Keratinocyte (primary cell): ENCODE measurements around the gene LRRC10B. TPM values are rescaled to one million over a fixed set of nuclear protein-coding genes. Genes with fewer than 3 reads are reported as not detected.

Experiments
- DNase-seq: peaks from one replicate; pipeline ENCODE4 v3.0.0-alpha.2; 2011; ENCODE audit warnings: low read depth, missing footprints, low spot score
- FAIRE-seq: peaks from 2 replicates; lab custom pipeline; 2011; peaks lifted over from hg19 to GRCh38; lab: Jason Lieb, UNC
- H2AFZ ChIP-seq: 2 replicates; pipeline ENCODE4 v1.6.0; 2012; ENCODE audit warnings: low read length, control low read depth, inconsistent platforms; ENCODE audit not compliant: control insufficient read depth
- H3K27ac ChIP-seq: 2 replicates; pipeline ENCODE4 v1.5.1; 2011; ENCODE audit warnings: low read length; ENCODE audit not compliant: control insufficient read depth, insufficient read depth
- H3K27me3 ChIP-seq: 3 replicates; pipeline ENCODE4 v1.6.0; 2011; ENCODE audit warnings: low read length; ENCODE audit not compliant: control insufficient read depth, insufficient read depth; ENCODE audit errors: extremely low read depth
- H3K36me3 ChIP-seq, 2 experiments: 2 replicates in 1 of 2; 3 replicates in 1 of 2; pipeline ENCODE4 v1.5.1; 2011; ENCODE audit warnings: low read length in 2 of 2, mild to moderate bottlenecking in 1 of 2; ENCODE audit not compliant: control insufficient read depth in 2 of 2, insufficient read depth in 2 of 2; ENCODE audit errors: extremely low read depth in 1 of 2
- H3K4me1 ChIP-seq: 3 replicates; pipeline ENCODE4 v1.5.1; 2011; ENCODE audit warnings: low read length; ENCODE audit not compliant: control insufficient read depth, insufficient read depth; ENCODE audit errors: extremely low read depth
- H3K4me2 ChIP-seq: 3 replicates; pipeline ENCODE4 v1.6.0; 2011; ENCODE audit warnings: low read depth, low read length; ENCODE audit not compliant: control insufficient read depth, insufficient read depth; ENCODE audit errors: extremely low read depth
- H3K4me3 ChIP-seq, 3 experiments: fragments of 200-600 bp in 1 of 3; sonication (generic) in 1 of 3; 2 replicates in 2 of 3; 3 replicates in 1 of 3; pipeline ENCODE4 v1.5.1; 2011 to 2016; ENCODE audit warnings: low read length in 3 of 3, mild to moderate bottlenecking in 3 of 3, control low read depth in 2 of 3, inconsistent platforms in 1 of 3, low read depth in 1 of 3, mixed read lengths in 1 of 3, mixed run types in 1 of 3, moderate library complexity in 1 of 3; ENCODE audit not compliant: control insufficient read depth in 2 of 3, insufficient read depth in 2 of 3; ENCODE audit errors: extremely low read depth in 1 of 3
- H3K79me2 ChIP-seq: 2 replicates; pipeline ENCODE4 v1.6.0; 2012; ENCODE audit warnings: low read length; ENCODE audit not compliant: control insufficient read depth, insufficient read depth
- H3K9ac ChIP-seq: 3 replicates; pipeline ENCODE4 v1.6.0; 2011; ENCODE audit warnings: low read length; ENCODE audit not compliant: control insufficient read depth, insufficient read depth; ENCODE audit errors: extremely low read depth
- H3K9me1 ChIP-seq: 3 replicates; pipeline ENCODE4 v1.6.0; 2011; ENCODE audit warnings: low read length; ENCODE audit not compliant: control insufficient read depth, insufficient read depth; ENCODE audit errors: extremely low read depth
- H3K9me3 ChIP-seq: 2 replicates; pipeline ENCODE4 v1.5.1; 2012; ENCODE audit warnings: low read depth, low read length; ENCODE audit not compliant: control insufficient read depth
- H4K20me1 ChIP-seq: 3 replicates; pipeline ENCODE4 v1.6.0; 2011; ENCODE audit warnings: low read length; ENCODE audit not compliant: control insufficient read depth, insufficient read depth; ENCODE audit errors: extremely low read depth
- EZH2 ChIP-seq: IDR thresholded peaks from one replicate; pipeline ENCODE4 v1.6.1; 2012; ENCODE audit warnings: inconsistent platforms, mild to moderate bottlenecking, low read length, moderate library complexity
- dilution Hi-C: fragments of 300-500 bp; cut with MboI; formaldehyde crosslinking; loops from one replicate; pipeline ENCODE4 v1.7.0; 2020; ENCODE audit warnings: low sequenced_read_pairs; ENCODE audit not compliant: extremely low pct_ligation_motif_present
- polyA plus RNA-seq, 5 experiments: library from polyadenylated mRNA; depleted of rRNA in 3 of 5; stranded (reverse) in 3 of 5; stranded (forward) in 1 of 5; unstranded in 1 of 5; fragments of >200 nt; gene quantifications; 1 replicate in 1 of 5; 2 replicates in 3 of 5; 3 replicates in 1 of 5; pipeline versions ENCODE4 v1.2.1 to v1.2.3, GENCODE V29; 2011 to 2012; ENCODE audit warnings: missing spikeins in 2 of 5, low read depth in 1 of 5, low replicate concordance in 1 of 5
- TF ChIP-seq, protein P1 (sequence below), 3 experiments: IDR thresholded peaks in 1 of 3; conservative IDR thresholded peaks in 1 of 3; optimal IDR thresholded peaks in 1 of 3; 2 replicates in 2 of 3; 3 replicates in 1 of 3; pipeline versions ENCODE3 to v1.5.1; 2011; ENCODE audit warnings: low read length in 3 of 3, mild to moderate bottlenecking in 3 of 3, moderate library complexity in 2 of 3, control low read depth in 1 of 3, inconsistent platforms in 1 of 3; ENCODE audit not compliant: insufficient read depth in 2 of 3; ENCODE audit errors: extremely low read depth in 1 of 3

The LRRC10B gene
- polyA plus RNA-seq, 1 donor (not counting 4 experiments of a cell fraction or from before 2014, with no cell fraction given), result not detected

DNA sequence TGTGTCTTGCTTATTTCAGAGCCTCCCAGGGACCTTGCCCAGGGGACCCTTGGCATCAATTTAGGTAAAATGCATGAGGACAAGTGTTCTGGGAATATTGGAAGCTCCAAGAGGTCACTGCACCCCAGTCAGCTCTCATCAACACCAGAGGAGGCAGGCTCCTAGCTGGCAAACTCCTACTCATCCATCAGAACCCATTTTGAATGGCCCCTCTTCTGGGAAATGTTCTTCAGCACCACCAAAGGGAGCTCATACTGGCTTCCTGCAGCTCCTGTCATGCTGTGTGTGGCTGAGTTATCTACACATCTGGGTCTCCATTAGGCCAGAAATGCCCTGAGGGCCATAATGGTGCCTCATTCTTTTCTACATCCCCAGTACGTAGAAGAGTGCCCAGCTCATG, 17.7 kb downstream of the LRRC10B start:
- no peak overlapping the region for H3K9ac ChIP-seq
- dilution Hi-C loops, result no loop called here
- H3K27ac ChIP-seq, result no peak overlapping the region
- DNase-seq (no peak), FAIRE-seq (no peak)
- H3K4me3 ChIP-seq, result no peak overlapping the region
- TF ChIP-seq, protein P1, sequence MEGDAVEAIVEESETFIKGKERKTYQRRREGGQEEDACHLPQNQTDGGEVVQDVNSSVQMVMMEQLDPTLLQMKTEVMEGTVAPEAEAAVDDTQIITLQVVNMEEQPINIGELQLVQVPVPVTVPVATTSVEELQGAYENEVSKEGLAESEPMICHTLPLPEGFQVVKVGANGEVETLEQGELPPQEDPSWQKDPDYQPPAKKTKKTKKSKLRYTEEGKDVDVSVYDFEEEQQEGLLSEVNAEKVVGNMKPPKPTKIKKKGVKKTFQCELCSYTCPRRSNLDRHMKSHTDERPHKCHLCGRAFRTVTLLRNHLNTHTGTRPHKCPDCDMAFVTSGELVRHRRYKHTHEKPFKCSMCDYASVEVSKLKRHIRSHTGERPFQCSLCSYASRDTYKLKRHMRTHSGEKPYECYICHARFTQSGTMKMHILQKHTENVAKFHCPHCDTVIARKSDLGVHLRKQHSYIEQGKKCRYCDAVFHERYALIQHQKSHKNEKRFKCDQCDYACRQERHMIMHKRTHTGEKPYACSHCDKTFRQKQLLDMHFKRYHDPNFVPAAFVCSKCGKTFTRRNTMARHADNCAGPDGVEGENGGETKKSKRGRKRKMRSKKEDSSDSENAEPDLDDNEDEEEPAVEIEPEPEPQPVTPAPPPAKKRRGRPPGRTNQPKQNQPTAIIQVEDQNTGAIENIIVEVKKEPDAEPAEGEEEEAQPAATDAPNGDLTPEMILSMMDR (optimal IDR thresholded peaks at IDR 0.05 in 1 of 3, IDR thresholded peaks at IDR 0.05 in 1 of 3, conservative IDR thresholded peaks at IDR 0.05 in 1 of 3; ENCODE audit: extremely low read depth in 1 of 3, insufficient read depth in 2 of 3, low read length in 3 of 3), result no peak
- TF ChIP-seq EZH2, result no peak
- no peak overlapping the region for H2AFZ ChIP-seq
- no peaks in the 10 kb centered on the region for H3K36me3 ChIP-seq
- H3K9me1 ChIP-seq, result no peaks in the 10 kb centered on the region
- H3K9me3 ChIP-seq, result no peaks in the 10 kb centered on the region
- H3K4me1 ChIP-seq, result no peaks in the 10 kb centered on the region
- peaks cover 4% of the 10 kb centered on the region for H4K20me1 ChIP-seq
- no peaks in the 10 kb centered on the region for H3K79me2 ChIP-seq
- no peak overlapping the region for H3K4me2 ChIP-seq
- peaks cover 9% of the 10 kb centered on the region for H3K27me3 ChIP-seq

DNA sequence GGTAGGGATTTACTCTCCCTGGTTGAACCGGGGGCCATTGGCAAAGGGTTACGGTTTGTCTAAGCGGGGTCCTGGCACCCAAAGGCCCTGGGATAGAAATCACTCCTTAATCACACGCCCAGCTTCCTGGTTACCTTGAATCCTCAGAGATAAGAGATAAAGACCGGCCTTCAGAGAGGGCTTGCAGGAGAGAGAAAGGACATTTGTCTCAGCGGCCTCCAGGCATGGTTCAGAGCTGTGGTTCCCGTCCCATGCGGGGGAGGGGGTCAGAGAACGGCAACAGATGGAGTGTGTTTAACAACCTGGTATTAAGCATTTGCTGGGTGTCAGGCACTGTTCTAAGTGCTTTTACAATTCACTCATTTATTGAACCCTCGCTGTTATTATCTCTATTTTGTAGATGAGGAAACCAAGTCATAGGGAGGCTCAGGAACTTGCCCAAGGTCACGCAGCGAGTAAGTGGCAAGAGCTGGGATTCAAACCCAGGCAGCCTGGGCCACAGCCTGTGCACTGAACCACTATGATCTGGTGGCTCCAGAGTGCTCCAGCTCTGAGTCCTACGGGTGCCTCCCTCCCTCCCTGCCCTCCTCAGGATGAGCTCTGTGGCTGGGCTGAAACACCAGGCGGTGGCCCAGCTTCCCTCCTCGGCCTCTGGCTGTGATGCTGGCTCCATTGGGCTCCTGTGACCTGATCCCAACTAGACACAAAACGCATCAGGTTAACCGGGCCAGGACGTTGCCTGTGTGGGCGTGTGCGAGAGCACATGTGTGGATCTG, 18.6 kb downstream of the LRRC10B start:
- Histone ChIP-seq H3K9me1 (no peaks in the 10 kb centered on the region), H3K27ac (no peak overlapping the region), H2AFZ (no peak overlapping the region), H3K79me2 (no peaks in the 10 kb centered on the region), H3K36me3 (no peaks in the 10 kb centered on the region), H3K4me3 (no peak overlapping the region), H3K27me3 (peaks cover 9% of the 10 kb centered on the region), H3K9me3 (no peaks in the 10 kb centered on the region), H3K4me2 (no peak overlapping the region), H4K20me1 (peaks cover 4% of the 10 kb centered on the region), H3K4me1 (no peaks in the 10 kb centered on the region), H3K9ac (no peak overlapping the region)
- TF ChIP-seq, protein P1 (optimal IDR thresholded peaks at IDR 0.05 in 1 of 3, IDR thresholded peaks at IDR 0.05 in 1 of 3, conservative IDR thresholded peaks at IDR 0.05 in 1 of 3; ENCODE audit: extremely low read depth in 1 of 3, insufficient read depth in 2 of 3, low read length in 3 of 3), result no peak
- no peak for TF ChIP-seq EZH2
- DNase-seq (no peak), FAIRE-seq (no peak)
- dilution Hi-C loops, result no loop called here
